Measurements from ENCODE around the gene SLC5A8.

- no peak for TF ChIP-seq ZNF704 (tag by site-specific recombination; IDR thresholded peaks at IDR 0.05)
- no peak for TF ChIP-seq ZNF121 (tag by site-specific recombination; IDR thresholded peaks at IDR 0.05)
- TF ChIP-seq REST (tag by site-specific recombination; IDR thresholded peaks at IDR 0.05): no peak
- no peak for TF ChIP-seq TCF7L2 (IDR thresholded peaks at IDR 0.05; ENCODE audit: borderline replicate concordance, low read depth, low read length)
- TF ChIP-seq ZSCAN18 (tag by site-specific recombination; IDR thresholded peaks at IDR 0.05): no peak
- TF ChIP-seq ZNF274 (IDR thresholded peaks at IDR 0.05; ENCODE audit: low read length): no peak
- TF ChIP-seq ZNF274 (tag by site-specific recombination; IDR thresholded peaks at IDR 0.05; ENCODE audit: borderline replicate concordance): no peak
- no peak for TF ChIP-seq ZNF133 (tag by site-specific recombination; IDR thresholded peaks at IDR 0.05)
- no peak for TF ChIP-seq ZNF433 (tag by site-specific recombination; IDR thresholded peaks at IDR 0.05; ENCODE audit: low read depth)
These were observed 35.5 kb downstream of the SLC5A8 start for GRCh38 chr12:101174541-101174940.
